ENCODE measurements around the gene GPATCH8.

DNA sequence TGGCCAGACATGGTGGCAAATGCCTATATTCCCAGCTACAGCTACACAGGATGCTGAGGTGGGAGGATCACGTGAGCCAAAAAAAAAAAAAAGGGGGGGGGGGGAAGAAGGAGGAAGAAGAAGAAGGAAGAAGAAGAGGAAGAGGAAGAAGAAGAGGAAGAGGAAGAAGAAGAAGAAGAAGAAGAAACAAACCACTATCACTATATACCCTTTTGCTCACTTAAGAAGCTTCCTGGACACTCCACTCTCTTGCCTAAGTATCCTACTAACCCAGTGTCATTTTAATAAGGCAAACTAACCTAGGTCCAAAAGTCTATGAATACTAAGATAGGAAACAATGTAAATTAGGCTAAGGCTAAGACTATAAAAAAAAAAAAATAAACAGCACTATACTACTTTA, 54.8 kb downstream of the GPATCH8 start:
- TF ChIP-seq, protein P1, sequence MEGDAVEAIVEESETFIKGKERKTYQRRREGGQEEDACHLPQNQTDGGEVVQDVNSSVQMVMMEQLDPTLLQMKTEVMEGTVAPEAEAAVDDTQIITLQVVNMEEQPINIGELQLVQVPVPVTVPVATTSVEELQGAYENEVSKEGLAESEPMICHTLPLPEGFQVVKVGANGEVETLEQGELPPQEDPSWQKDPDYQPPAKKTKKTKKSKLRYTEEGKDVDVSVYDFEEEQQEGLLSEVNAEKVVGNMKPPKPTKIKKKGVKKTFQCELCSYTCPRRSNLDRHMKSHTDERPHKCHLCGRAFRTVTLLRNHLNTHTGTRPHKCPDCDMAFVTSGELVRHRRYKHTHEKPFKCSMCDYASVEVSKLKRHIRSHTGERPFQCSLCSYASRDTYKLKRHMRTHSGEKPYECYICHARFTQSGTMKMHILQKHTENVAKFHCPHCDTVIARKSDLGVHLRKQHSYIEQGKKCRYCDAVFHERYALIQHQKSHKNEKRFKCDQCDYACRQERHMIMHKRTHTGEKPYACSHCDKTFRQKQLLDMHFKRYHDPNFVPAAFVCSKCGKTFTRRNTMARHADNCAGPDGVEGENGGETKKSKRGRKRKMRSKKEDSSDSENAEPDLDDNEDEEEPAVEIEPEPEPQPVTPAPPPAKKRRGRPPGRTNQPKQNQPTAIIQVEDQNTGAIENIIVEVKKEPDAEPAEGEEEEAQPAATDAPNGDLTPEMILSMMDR (conservative IDR thresholded peaks at IDR 0.05; ENCODE audit: low read depth, low read length) = no peak
- TF ChIP-seq EZH2 (IDR thresholded peaks at IDR 0.05; ENCODE audit: borderline replicate concordance, low read depth, low read length, poor library complexity, severe bottlenecking) = no peak
